Common myeloid progenitor, CD34-positive (primary cell): ENCODE results near the gene DLX2.

Source experiments
- CTCF ChIA-PET: fragments of 350-600 bp; sonication (Branson Sonifier 250); formaldehyde crosslinking; loops from one replicate; lab custom pipeline; 2021; ENCODE audit warnings: antibody characterized with exemption; lab: Charles Lee
- POLR2A ChIA-PET: fragments of 350-600 bp; sonication (Branson Sonifier 250); formaldehyde crosslinking; loops from one replicate; lab custom pipeline; 2021; ENCODE audit warnings: antibody characterized with exemption; lab: Charles Lee
- DNase-seq, 3 donors: peaks; one replicate each; pipeline versions ENCODE4 v3.0.0 to v3.0.0-alpha.2; 2013
- H3K27ac ChIP-seq, 2 experiments: 1 replicate in 1 of 2; 2 replicates in 1 of 2; pipeline ENCODE4 v1.7.0; 2013; ENCODE audit warnings: inconsistent platforms in 2 of 2, low read length in 2 of 2, mild to moderate bottlenecking in 2 of 2, low read depth in 1 of 2, moderate library complexity in 1 of 2; ENCODE audit not compliant: severe bottlenecking in 2 of 2, insufficient read depth in 1 of 2, poor library complexity in 1 of 2
- H3K27me3 ChIP-seq, 5 experiments: replicated peaks in 2 of 5; 1 replicate in 3 of 5; 2 replicates in 2 of 5; pipeline versions ENCODE4 v1.6.1 to v1.7.0; 2013; ENCODE audit warnings: low read length in 4 of 5, mild to moderate bottlenecking in 2 of 5, moderate library complexity in 2 of 5, inconsistent platforms in 1 of 5; ENCODE audit not compliant: insufficient read depth in 5 of 5, control insufficient read depth in 4 of 5
- H3K36me3 ChIP-seq, 4 experiments: 1 replicate in 2 of 4; 2 replicates in 2 of 4; pipeline versions ENCODE4 v1.6.1 to v1.7.0; 2013; ENCODE audit warnings: low read length in 3 of 4, control low read depth in 1 of 4, mild to moderate bottlenecking in 1 of 4; ENCODE audit not compliant: control insufficient read depth in 4 of 4, insufficient read depth in 4 of 4
- H3K4me1 ChIP-seq, 4 experiments: 1 replicate in 3 of 4; 2 replicates in 1 of 4; pipeline versions ENCODE4 v1.6.1 to v1.7.1; 2013; ENCODE audit warnings: low read length in 3 of 4, mild to moderate bottlenecking in 3 of 4, control low read depth in 1 of 4, inconsistent platforms in 1 of 4, moderate library complexity in 1 of 4; ENCODE audit not compliant: control insufficient read depth in 4 of 4, insufficient read depth in 4 of 4; ENCODE audit errors: control extremely low read depth in 1 of 4
- H3K4me3 ChIP-seq, 7 experiments: 1 replicate in 4 of 7; 2 replicates in 3 of 7; pipeline versions ENCODE4 v1.5.1 to v1.7.0; 2013; ENCODE audit warnings: mild to moderate bottlenecking in 7 of 7, low read length in 6 of 7, moderate library complexity in 6 of 7, inconsistent platforms in 2 of 7, low read depth in 2 of 7, control low read depth in 1 of 7; ENCODE audit not compliant: insufficient read depth in 4 of 7, control insufficient read depth in 1 of 7; ENCODE audit errors: extremely low read depth in 1 of 7
- H3K9me3 ChIP-seq, 5 experiments: 1 replicate in 4 of 5; 2 replicates in 1 of 5; pipeline versions ENCODE4 v1.6.1 to v1.7.1; 2013; ENCODE audit warnings: low read length in 4 of 5, mild to moderate bottlenecking in 2 of 5, inconsistent platforms in 1 of 5, low read depth in 1 of 5, moderate library complexity in 1 of 5; ENCODE audit not compliant: control insufficient read depth in 4 of 5, insufficient read depth in 2 of 5; ENCODE audit errors: control extremely low read depth in 1 of 5
- WGBS: methylation state at CpG from one replicate; pipeline ENCODE4 v1.1.5; 2013; ENCODE audit not compliant: insufficient coverage; 5-methylcytosine and 5-hydroxymethylcytosine counted together

DLX2 gene

GRCh38 chr2:172053486-172053885 is 49.2 kb downstream of the DLX2 start:
- no peak for DNase-seq
- Histone ChIP-seq H3K27ac (no peak overlapping the region), H3K9me3 (no peaks in the 10 kb centered on the region), H3K36me3 (no peaks in the 10 kb centered on the region), H3K27me3 (no peaks in the 10 kb centered on the region), H3K4me1 (peaks cover 0 to 14% (median 3%) of the 10 kb centered on the region in 4 experiments), H3K4me3 (no peak overlapping the region)
- no CpG with 5 or more reads among the region's 1 CpG for WGBS
- ChIA-PET CTCF (interaction anchor here (0.9 kb wide), 1 partner anchor 22 kb away, joined by 3 read pairs; no protein-coding TSS in a partner anchor), POLR2A (no interaction called here)

GRCh38 chr2:172052000-172052983 is 50.4 kb downstream of the DLX2 start:
- 72% methylated on average over 2 of the region's 4 CpGs for WGBS
- Histone ChIP-seq H3K4me1 (peaks cover 0 to 14% (median 3%) of the 10 kb centered on the region in 4 experiments), H3K27me3 (no peaks in the 10 kb centered on the region), H3K27ac (no peak overlapping the region), H3K36me3 (no peaks in the 10 kb centered on the region), H3K9me3 (no peaks in the 10 kb centered on the region), H3K4me3 (no peak overlapping the region)
- CTCF ChIA-PET: interaction anchor here (1.2 to 1.7 kb wide), 2 partner anchors 10 to 20 kb away, joined by 3 to 5 read pairs; no protein-coding TSS in a partner anchor
- POLR2A ChIA-PET: no interaction called here
- no peak for DNase-seq

- CTCF ChIA-PET: interaction anchor here (0.6 to 1.4 kb wide), 5 partner anchors 12 to 644 kb away, joined by 3 to 4 read pairs (median 3); partner anchors contain the start of gene HAT1
- H3K27ac ChIP-seq: no peak overlapping the region
These were observed 52.1 kb downstream of the DLX2 start for GRCh38 chr2:172050479-172051125.

GRCh38 chr2:172049567-172050120 is 53.1 kb downstream of the DLX2 start:
- Histone ChIP-seq H3K27ac (peak overlapping the region in 1 of 2 experiments; percentile 58), H3K4me3 (no peak overlapping the region), H3K27me3 (no peaks in the 10 kb centered on the region), H3K9me3 (no peaks in the 10 kb centered on the region), H3K4me1 (peaks cover 0 to 14% (median 4%) of the 10 kb centered on the region in 4 experiments), H3K36me3 (no peaks in the 10 kb centered on the region)
- ChIA-PET CTCF (interaction anchor here (1.0 to 1.1 kb wide), 3 partner anchors 10 to 33 kb away, joined by 3 to 4 read pairs (median 3); no protein-coding TSS in a partner anchor), POLR2A (no interaction called here)
- DNase-seq: no peak
- WGBS: no CpG with 5 or more reads among the region's 2 CpGs

More at GRCh38 chr2:172050479-172051125, 52.1 kb downstream of the DLX2 start:
- Histone ChIP-seq H3K9me3 (no peaks in the 10 kb centered on the region), H3K36me3 (no peaks in the 10 kb centered on the region), H3K4me3 (no peak overlapping the region), H3K4me1 (peaks cover 0 to 14% (median 4%) of the 10 kb centered on the region in 4 experiments), H3K27me3 (no peaks in the 10 kb centered on the region)
- WGBS: no CpG with 5 or more reads among the region's 1 CpG
- POLR2A ChIA-PET: no interaction called here
- no peak for DNase-seq
